ENCODE data around the gene CGN.

CGN gene

GRCh38 chr1:151513626-151514121, 2.5 kb downstream of the CGN start:
- TF ChIP-seq ZFX (IDR thresholded peaks at IDR 0.05; ENCODE audit: borderline replicate concordance) (no peak), CTCF (IDR thresholded peaks at IDR 0.05) (no peak)
- H3K27ac ChIP-seq: peak overlapping the region; percentile 99

- H3K27ac ChIP-seq: peak overlapping the region; percentile 99
- no peak; the same call in 1 of the 2 replicates for TF ChIP-seq CTCF (IDR thresholded peaks at IDR 0.05)
These were observed 3.2 kb downstream of the CGN start for GRCh38 chr1:151514366-151514765.

GRCh38 chr1:151515265-151515664, 4.1 kb downstream of the CGN start:
- TF ChIP-seq ZFX (IDR thresholded peaks at IDR 0.05; ENCODE audit: borderline replicate concordance) (no peak), CTCF (IDR thresholded peaks at IDR 0.05) (no peak)
- H3K27ac ChIP-seq: peak overlapping the region; percentile 99

GRCh38 chr1:151516031-151516511, 4.9 kb downstream of the CGN start:
- H3K27ac ChIP-seq: no peak overlapping the region

GRCh38 chr1:151518431-151518830, 7.2 kb downstream of the CGN start:
- TF ChIP-seq ZFX (IDR thresholded peaks at IDR 0.05; ENCODE audit: borderline replicate concordance) (no peak), CTCF (IDR thresholded peaks at IDR 0.05) (no peak)

More at GRCh38 chr1:151516031-151516511, 4.9 kb downstream of the CGN start:
- TF ChIP-seq ZFX (IDR thresholded peaks at IDR 0.05; ENCODE audit: borderline replicate concordance): no peak
- no peak for TF ChIP-seq CTCF (IDR thresholded peaks at IDR 0.05)

GRCh38 chr1:151518936-151519335, 7.7 kb downstream of the CGN start:
- H3K27ac ChIP-seq: no peak overlapping the region
- no peak for TF ChIP-seq ZFX (IDR thresholded peaks at IDR 0.05; ENCODE audit: borderline replicate concordance)
- TF ChIP-seq CTCF (IDR thresholded peaks at IDR 0.05): no peak

More at GRCh38 chr1:151518431-151518830, 7.2 kb downstream of the CGN start:
- H3K27ac ChIP-seq: no peak overlapping the region

GRCh38 chr1:151519667-151520066, 8.5 kb downstream of the CGN start:
- no peak overlapping the region for H3K27ac ChIP-seq
- no peak for TF ChIP-seq CTCF (IDR thresholded peaks at IDR 0.05)
- TF ChIP-seq ZFX (IDR thresholded peaks at IDR 0.05; ENCODE audit: borderline replicate concordance): no peak
